ENCODE measurements around the gene UPF3A. TPM values are rescaled to one million over a fixed set of nuclear protein-coding genes. Genes with fewer than 3 reads are reported as not detected.

UPF3A gene
- polyA plus RNA-seq, 1 experiment: 43.9 TPM

GRCh38 chr13:114303700-114304327, 22.4 kb downstream of the UPF3A start:
- no peak for DNase-seq (ENCODE audit: low read depth)
- Histone ChIP-seq H3K4me3 (ENCODE audit: low read depth, low read length) (no peak overlapping the region), H3K27me3 (ENCODE audit: control insufficient read depth, insufficient read depth, low read length) (no peaks in the 10 kb centered on the region), H3K36me3 (ENCODE audit: control insufficient read depth, insufficient read depth, low read length) (peaks cover 26% of the 10 kb centered on the region)
- POLR2A ChIA-PET: no interaction called here
- TF ChIP-seq, protein P1, sequence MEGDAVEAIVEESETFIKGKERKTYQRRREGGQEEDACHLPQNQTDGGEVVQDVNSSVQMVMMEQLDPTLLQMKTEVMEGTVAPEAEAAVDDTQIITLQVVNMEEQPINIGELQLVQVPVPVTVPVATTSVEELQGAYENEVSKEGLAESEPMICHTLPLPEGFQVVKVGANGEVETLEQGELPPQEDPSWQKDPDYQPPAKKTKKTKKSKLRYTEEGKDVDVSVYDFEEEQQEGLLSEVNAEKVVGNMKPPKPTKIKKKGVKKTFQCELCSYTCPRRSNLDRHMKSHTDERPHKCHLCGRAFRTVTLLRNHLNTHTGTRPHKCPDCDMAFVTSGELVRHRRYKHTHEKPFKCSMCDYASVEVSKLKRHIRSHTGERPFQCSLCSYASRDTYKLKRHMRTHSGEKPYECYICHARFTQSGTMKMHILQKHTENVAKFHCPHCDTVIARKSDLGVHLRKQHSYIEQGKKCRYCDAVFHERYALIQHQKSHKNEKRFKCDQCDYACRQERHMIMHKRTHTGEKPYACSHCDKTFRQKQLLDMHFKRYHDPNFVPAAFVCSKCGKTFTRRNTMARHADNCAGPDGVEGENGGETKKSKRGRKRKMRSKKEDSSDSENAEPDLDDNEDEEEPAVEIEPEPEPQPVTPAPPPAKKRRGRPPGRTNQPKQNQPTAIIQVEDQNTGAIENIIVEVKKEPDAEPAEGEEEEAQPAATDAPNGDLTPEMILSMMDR (IDR thresholded peaks at IDR 0.05; ENCODE audit: insufficient read depth, low read depth, low read length): no peak
- CTCF ChIA-PET: no interaction called here

GRCh38 chr13:114304346-114305034, 23.1 kb downstream of the UPF3A start:
- TF ChIP-seq, protein P1 (IDR thresholded peaks at IDR 0.05; ENCODE audit: insufficient read depth, low read depth, low read length): no peak
- POLR2A ChIA-PET: no interaction called here
- DNase-seq (ENCODE audit: low read depth): no peak
- Histone ChIP-seq H3K36me3 (ENCODE audit: control insufficient read depth, insufficient read depth, low read length) (peaks cover 21% of the 10 kb centered on the region), H3K27me3 (ENCODE audit: control insufficient read depth, insufficient read depth, low read length) (no peaks in the 10 kb centered on the region), H3K4me3 (ENCODE audit: low read depth, low read length) (no peak overlapping the region)
- CTCF ChIA-PET: no interaction called here

DNA sequence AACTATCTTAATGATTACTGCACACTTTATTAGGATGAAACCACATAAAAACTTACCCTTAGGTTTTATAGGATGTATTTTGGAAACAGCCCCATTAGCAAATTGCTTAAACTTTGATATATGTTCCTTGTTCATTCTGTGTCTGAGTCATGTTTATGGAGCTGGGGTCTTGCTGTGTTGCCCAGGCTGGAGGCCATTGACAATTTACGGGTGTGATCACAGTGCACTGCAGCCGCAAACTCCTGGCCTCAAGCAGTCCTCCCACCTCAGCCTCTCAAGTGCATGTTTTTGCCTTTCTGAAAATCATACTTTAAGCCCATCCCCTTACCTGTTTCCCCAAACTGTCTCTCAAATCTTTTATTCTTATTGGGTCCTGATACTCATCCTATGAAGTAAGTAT, 27.7 kb downstream of the UPF3A start:
- DNase-seq (ENCODE audit: low read depth): no peak
- H3K27me3 ChIP-seq (ENCODE audit: control insufficient read depth, insufficient read depth, low read length): no peaks in the 10 kb centered on the region
- ChIA-PET POLR2A (interaction anchor here (0.5 kb wide), 1 partner anchor 231 kb away, joined by 3 read pairs; no protein-coding TSS in a partner anchor), CTCF (no interaction called here)
- peaks cover 7% of the 10 kb centered on the region for H3K36me3 ChIP-seq (ENCODE audit: control insufficient read depth, insufficient read depth, low read length)
- TF ChIP-seq, protein P1 (IDR thresholded peaks at IDR 0.05; ENCODE audit: insufficient read depth, low read depth, low read length): no peak
- no peak overlapping the region for H3K4me3 ChIP-seq (ENCODE audit: low read depth, low read length)

DNA sequence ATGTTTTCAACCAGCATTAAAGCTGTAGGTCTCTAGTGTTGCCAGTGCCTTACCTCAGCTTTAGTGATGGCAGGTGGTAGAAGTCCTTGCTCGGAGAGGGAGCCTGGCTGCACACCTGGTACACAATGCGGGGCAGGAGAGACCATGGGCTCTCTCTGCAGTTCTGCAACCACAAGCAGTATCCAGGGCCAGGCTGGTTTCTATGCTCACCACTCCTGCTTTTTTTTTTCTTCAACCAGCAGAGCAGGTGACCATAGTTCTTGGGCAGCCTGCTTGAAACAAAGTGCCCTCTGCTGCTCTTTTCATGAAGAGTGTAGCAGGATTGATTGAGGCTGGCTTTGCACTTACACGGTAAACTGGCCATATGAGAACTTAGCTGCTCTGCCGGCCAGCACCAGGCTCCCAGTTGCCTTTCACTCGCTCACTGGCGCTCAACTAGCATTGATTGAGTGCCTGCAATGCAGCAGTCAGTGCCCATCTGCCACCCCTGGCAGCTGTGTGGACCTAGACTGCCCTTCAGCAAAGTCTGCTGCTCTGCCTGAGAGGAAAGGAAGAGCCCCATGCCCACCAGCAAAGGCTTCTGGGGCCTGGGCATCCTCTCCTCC, 28.5 kb downstream of the UPF3A start:
- CTCF ChIA-PET: interaction anchor here (1.0 kb wide), 1 partner anchor 16 kb away, joined by 3 read pairs; no protein-coding TSS in a partner anchor
- Histone ChIP-seq H3K4me3 (ENCODE audit: low read depth, low read length) (no peak overlapping the region), H3K27me3 (ENCODE audit: control insufficient read depth, insufficient read depth, low read length) (no peaks in the 10 kb centered on the region), H3K36me3 (ENCODE audit: control insufficient read depth, insufficient read depth, low read length) (peaks cover 7% of the 10 kb centered on the region)
- POLR2A ChIA-PET: no interaction called here
- TF ChIP-seq, protein P1 (IDR thresholded peaks at IDR 0.05; ENCODE audit: insufficient read depth, low read depth, low read length): no peak
- no peak for DNase-seq (ENCODE audit: low read depth)

- TF ChIP-seq, protein P1 (IDR thresholded peaks at IDR 0.05; ENCODE audit: insufficient read depth, low read depth, low read length): no peak
- no peak for DNase-seq (ENCODE audit: low read depth)
- Histone ChIP-seq H3K4me3 (ENCODE audit: low read depth, low read length) (no peak overlapping the region), H3K36me3 (ENCODE audit: control insufficient read depth, insufficient read depth, low read length) (peaks cover 6% of the 10 kb centered on the region), H3K27me3 (ENCODE audit: control insufficient read depth, insufficient read depth, low read length) (no peaks in the 10 kb centered on the region)
- CTCF ChIA-PET: interaction anchor here (0.7 to 1.5 kb wide), 3 partner anchors 8 to 332 kb away, joined by 3 to 5 read pairs (median 3); no protein-coding TSS in a partner anchor
- POLR2A ChIA-PET: no interaction called here
Observed at GRCh38 chr13:114310956-114311355, 29.6 kb downstream of the UPF3A start.

All from BJ (cell line).